GM18502 (cell line): ENCODE measurements around the gene BMPR1A.
A peak's percentile ranks its signal among the peaks of the same experiment; 100 is the strongest.

Source experiments
- ATAC-seq: cut with Tn5 transposase; IDR thresholded peaks from one replicate; pipeline ENCODE4 v1.9.1; 2021; ENCODE audit warnings: mild to moderate bottlenecking; ENCODE audit not compliant: unreplicated experiment, poor library complexity

The BMPR1A gene

GRCh38 chr10:86758189-86759072, 2.0 kb downstream of the BMPR1A start:
- ATAC-seq, result no peak

GRCh38 chr10:86759073-86759672, 2.8 kb downstream of the BMPR1A start:
- ATAC-seq, result no peak

GRCh38 chr10:86763404-86763803, 7.0 kb downstream of the BMPR1A start:
- no peak for ATAC-seq

GRCh38 chr10:86765548-86765947, 9.1 kb downstream of the BMPR1A start:
- ATAC-seq, result no peak

- no peak for ATAC-seq
Measured at GRCh38 chr10:86768412-86769062, 12.1 kb downstream of the BMPR1A start.

- no peak for ATAC-seq
Measured at GRCh38 chr10:86769991-86770390, 13.6 kb downstream of the BMPR1A start.

- no peak for ATAC-seq
Measured at GRCh38 chr10:86770412-86770960, 14.1 kb downstream of the BMPR1A start.

- no peak for ATAC-seq
Measured at GRCh38 chr10:86773498-86773897, 17.1 kb downstream of the BMPR1A start.

- ATAC-seq, result peak; percentile 80
Measured at GRCh38 chr10:86775056-86775869, 18.8 kb downstream of the BMPR1A start.

GRCh38 chr10:86775870-86776180, 19.4 kb downstream of the BMPR1A start:
- no peak for ATAC-seq

- ATAC-seq, result no peak
Measured at GRCh38 chr10:86779220-86780017, 23.0 kb downstream of the BMPR1A start.

- peak; percentile 83 for ATAC-seq
Measured at GRCh38 chr10:86782701-86783418, 26.4 kb downstream of the BMPR1A start.

GRCh38 chr10:86785037-86785436, 28.6 kb downstream of the BMPR1A start:
- no peak for ATAC-seq

- ATAC-seq, result no peak
Measured at GRCh38 chr10:86785968-86786367, 29.5 kb downstream of the BMPR1A start.

- no peak for ATAC-seq
Measured at GRCh38 chr10:86786368-86786767, 29.9 kb downstream of the BMPR1A start.

GRCh38 chr10:86790394-86790793, 34.0 kb downstream of the BMPR1A start:
- ATAC-seq, result no peak

- no peak for ATAC-seq
Measured at GRCh38 chr10:86792461-86793167, 36.2 kb downstream of the BMPR1A start.

GRCh38 chr10:86793696-86794095, 37.3 kb downstream of the BMPR1A start:
- ATAC-seq, result no peak
